Ascending aorta (tissue), 2 donors: ENCODE results near the gene FAM216A. TPM values are rescaled to one million over a fixed set of nuclear protein-coding genes. Genes with fewer than 3 reads are reported as not detected.
A peak's percentile ranks its signal among the peaks of the same experiment; 100 is the strongest.

ENCODE experiments used
- DNase-seq, 2 donors: peaks; one replicate each; pipeline ENCODE4 v3.0.0-alpha.2; 2019; ENCODE audit warnings: low spot score in 2 of 2
- H3K27ac ChIP-seq, 2 donors: fragments of 200-600 bp; sonication (generic); one replicate each; pipeline ENCODE4 v1.5.1; 2016 to 2017; ENCODE audit warnings: mild to moderate bottlenecking in 1 of 2
- H3K27me3 ChIP-seq: fragments of 200-600 bp; sonication (generic); one replicate; pipeline ENCODE4 v1.5.1; 2017
- H3K36me3 ChIP-seq, 2 donors: fragments of 200-600 bp; sonication (generic); one replicate each; pipeline ENCODE4 v1.5.1; 2016
- H3K4me1 ChIP-seq, 2 donors: fragments of 200-600 bp; sonication (generic); one replicate each; pipeline ENCODE4 v1.5.1; 2016 to 2017; ENCODE audit warnings: mild to moderate bottlenecking in 1 of 2
- H3K4me3 ChIP-seq, 2 donors: fragments of 200-600 bp; sonication (generic); one replicate each; pipeline ENCODE4 v1.5.1; 2016 to 2017; ENCODE audit warnings: mild to moderate bottlenecking in 1 of 2
- H3K9me3 ChIP-seq, 2 donors: fragments of 200-600 bp; sonication (generic); one replicate each; pipeline ENCODE4 v1.5.1; 2016
- intact Hi-C: fragments of 100-400 bp; cut with DNase I; formaldehyde crosslinking; loops from one replicate; pipeline ENCODE4 v1.15.1; 2023
- total RNA-seq: library from RNA; depleted of rRNA; stranded (reverse); fragments of >200 nt; gene quantifications from one replicate; pipeline ENCODE4 v1.1.0, GENCODE V29; 2016
- TF ChIP-seq, protein P1 (sequence below), 3 experiments: fragments of 200-600 bp in 2 of 3; fragments of 450-650 bp in 1 of 3; sonication (generic) in 2 of 3; IDR thresholded peaks; one replicate each; pipeline ENCODE4 v1.5.1; 2016 to 2019; ENCODE audit warnings: antibody characterized with exemption in 3 of 3, mild to moderate bottlenecking in 1 of 3, moderate library complexity in 1 of 3

The FAM216A gene
- total RNA-seq, 1 donor from 2014 or later = 2.1 TPM

DNA sequence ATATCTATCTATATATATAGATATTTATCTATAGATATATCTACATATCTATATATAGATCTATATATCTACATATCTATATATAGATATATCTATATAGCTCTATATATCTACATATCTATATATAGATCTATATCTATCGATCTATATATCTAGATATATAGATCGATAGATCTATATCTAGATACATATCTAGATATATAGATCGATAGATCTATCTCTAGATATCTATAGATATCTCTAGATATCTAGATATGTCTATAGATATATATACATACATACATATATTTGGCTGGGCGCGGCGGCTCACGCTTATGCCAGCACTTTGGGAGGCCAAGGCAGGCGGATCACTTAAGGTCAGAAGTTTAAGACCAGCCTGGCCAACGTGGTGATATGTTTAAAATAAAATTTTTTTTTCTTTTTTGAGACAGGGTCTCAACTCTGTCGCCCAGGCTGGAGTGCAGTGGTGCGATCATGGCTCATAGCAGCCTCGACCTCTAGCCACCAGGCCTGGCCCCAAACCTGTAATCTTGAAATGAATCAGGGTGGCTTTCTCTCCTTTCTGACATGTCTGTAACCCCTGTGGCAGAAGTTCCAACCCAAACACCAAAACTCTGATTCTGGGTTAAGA, 36.6 kb upstream of the FAM216A start:
- no peaks in the 10 kb centered on the region for H3K4me1 ChIP-seq
- peak overlapping the region in 1 of 2 donors; percentile 31 for H3K27ac ChIP-seq
- peak overlapping the region in 1 of 2 donors; percentile 69 for H3K4me3 ChIP-seq
- DNase-seq = peak in 1 of 2 donors; percentile 65
- intact Hi-C loops = loop anchor here (1.0 kb wide), 1 partner anchor 332 kb away; no protein-coding TSS in a partner anchor
- no peaks in the 10 kb centered on the region for H3K27me3 ChIP-seq
- H3K36me3 ChIP-seq = peaks cover 25 to 34% of the 10 kb centered on the region in 2 donors
- TF ChIP-seq, protein P1, sequence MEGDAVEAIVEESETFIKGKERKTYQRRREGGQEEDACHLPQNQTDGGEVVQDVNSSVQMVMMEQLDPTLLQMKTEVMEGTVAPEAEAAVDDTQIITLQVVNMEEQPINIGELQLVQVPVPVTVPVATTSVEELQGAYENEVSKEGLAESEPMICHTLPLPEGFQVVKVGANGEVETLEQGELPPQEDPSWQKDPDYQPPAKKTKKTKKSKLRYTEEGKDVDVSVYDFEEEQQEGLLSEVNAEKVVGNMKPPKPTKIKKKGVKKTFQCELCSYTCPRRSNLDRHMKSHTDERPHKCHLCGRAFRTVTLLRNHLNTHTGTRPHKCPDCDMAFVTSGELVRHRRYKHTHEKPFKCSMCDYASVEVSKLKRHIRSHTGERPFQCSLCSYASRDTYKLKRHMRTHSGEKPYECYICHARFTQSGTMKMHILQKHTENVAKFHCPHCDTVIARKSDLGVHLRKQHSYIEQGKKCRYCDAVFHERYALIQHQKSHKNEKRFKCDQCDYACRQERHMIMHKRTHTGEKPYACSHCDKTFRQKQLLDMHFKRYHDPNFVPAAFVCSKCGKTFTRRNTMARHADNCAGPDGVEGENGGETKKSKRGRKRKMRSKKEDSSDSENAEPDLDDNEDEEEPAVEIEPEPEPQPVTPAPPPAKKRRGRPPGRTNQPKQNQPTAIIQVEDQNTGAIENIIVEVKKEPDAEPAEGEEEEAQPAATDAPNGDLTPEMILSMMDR (IDR thresholded peaks at IDR 0.05) = no peak
- no peaks in the 10 kb centered on the region for H3K9me3 ChIP-seq

GRCh38 chr12:110436231-110436630, 32.4 kb upstream of the FAM216A start:
- no peak overlapping the region for H3K27ac ChIP-seq
- no peaks in the 10 kb centered on the region for H3K4me1 ChIP-seq
- H3K9me3 ChIP-seq = no peaks in the 10 kb centered on the region
- DNase-seq = no peak
- H3K27me3 ChIP-seq = no peaks in the 10 kb centered on the region
- H3K36me3 ChIP-seq = peaks cover 61 to 72% of the 10 kb centered on the region in 2 donors
- intact Hi-C loops = no loop called here
- TF ChIP-seq, protein P1 (IDR thresholded peaks at IDR 0.05) = no peak
- H3K4me3 ChIP-seq = no peak overlapping the region

- peaks cover 56 to 57% of the 10 kb centered on the region in 2 donors for H3K36me3 ChIP-seq
- no peak overlapping the region for H3K4me3 ChIP-seq
Observed at GRCh38 chr12:110444455-110444854, 24.2 kb upstream of the FAM216A start.

GRCh38 chr12:110449799-110450497, 18.7 kb upstream of the FAM216A start, which contains the start of gene ARPC3:
Gene ARPC3 (minus strand): TSS chr12:110450337. CDS start chr12:110450260, 77 bp downstream.
- Histone ChIP-seq H3K27me3 (no peaks in the 10 kb centered on the region), H3K4me1 (peaks cover 4 to 17% of the 10 kb centered on the region in 2 donors), H3K27ac (peak within 1 kb of the TSS; percentile 92 to 98), H3K9me3 (no peaks in the 10 kb centered on the region), H3K4me3 (peak within 1 kb of the TSS; percentile 92 to 96), H3K36me3 (peaks cover 21 to 30% of the 10 kb centered on the region in 2 donors)
- DNase-seq = peak; percentile 76 to 98
- TF ChIP-seq, protein P1 (IDR thresholded peaks at IDR 0.05) = peak; percentile 90 to 95 (median 92)
- intact Hi-C loops = loop anchor here (1.0 to 5.0 kb wide), 7 partner anchors 18 to 453 kb away; partner anchors contain the start of genes ANKRD13A, FAM216A, GIT2 and GPN3

More at GRCh38 chr12:110444455-110444854, 24.2 kb upstream of the FAM216A start:
- Histone ChIP-seq H3K9me3 (no peaks in the 10 kb centered on the region), H3K4me1 (peaks cover 4 to 17% of the 10 kb centered on the region in 2 donors), H3K27ac (no peak overlapping the region), H3K27me3 (no peaks in the 10 kb centered on the region)
- DNase-seq = no peak
- intact Hi-C loops = no loop called here
- TF ChIP-seq, protein P1 (IDR thresholded peaks at IDR 0.05) = no peak

- TF ChIP-seq, protein P1 (IDR thresholded peaks at IDR 0.05) = no peak
- Histone ChIP-seq H3K27ac (peak overlapping the region in 1 of 2 donors; percentile 92), H3K36me3 (peaks cover 28 to 35% of the 10 kb centered on the region in 2 donors), H3K9me3 (no peaks in the 10 kb centered on the region), H3K27me3 (no peaks in the 10 kb centered on the region), H3K4me3 (no peak overlapping the region), H3K4me1 (peaks cover 4 to 17% of the 10 kb centered on the region in 2 donors)
- no peak for DNase-seq
- intact Hi-C loops = loop anchor here (2.0 to 5.0 kb wide), 5 partner anchors 52 to 454 kb away; partner anchors contain the start of genes ANKRD13A, GIT2, PPP1CC and PPTC7
Observed at GRCh38 chr12:110451263-110451662, 17.4 kb upstream of the FAM216A start.
